ENCODE data around the gene RNF10. TPM values are rescaled to one million over a fixed set of nuclear protein-coding genes. Genes with fewer than 3 reads are reported as not detected.
A peak's percentile ranks its signal among the peaks of the same experiment; 100 is the strongest.
"Not testable (repeated sequence)": the region's sequence is repeated elsewhere in the genome, so short reads cannot be mapped to it uniquely, and the experiment has no call there.

Gene RNF10
- total and polyA plus RNA-seq, 10 of the 15 experiments (the other 5 are each of a cell fraction or from before 2014, with no cell fraction given), result 48.2 to 127 (median 64.5) TPM

DNA sequence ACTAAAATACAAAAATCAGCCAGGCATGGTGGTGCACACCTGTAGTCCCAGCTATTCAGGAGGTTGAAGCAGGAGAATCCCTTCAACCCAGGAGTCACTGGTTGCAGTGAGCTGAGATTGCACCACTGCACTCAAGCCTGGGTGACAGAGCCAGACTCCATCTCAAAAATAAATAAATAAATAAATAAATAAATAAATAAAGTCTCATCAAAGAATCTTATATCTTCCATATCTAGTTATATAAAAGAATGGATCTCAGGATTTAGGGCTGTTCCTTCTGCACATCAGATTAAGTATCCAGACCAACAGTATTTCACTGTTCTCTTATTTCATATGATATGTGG is 3.8 kb upstream of the RNF10 start:
- FAIRE-seq; RAD21 ChIA-PET (ENCODE audit: unreplicated experiment); H4K20me1 ChIP-seq (ENCODE audit: control insufficient read depth, insufficient read depth); POLR2A ChIA-PET; DNase-seq (ENCODE audit: low read depth, low spot score); H3K36me3 ChIP-seq (ENCODE audit: control insufficient read depth in 2 of 2, insufficient read depth in 2 of 2, low read length in 1 of 2); H3K4me3 ChIP-seq; ATAC-seq; H3K4me1 ChIP-seq (ENCODE audit: control insufficient read depth, insufficient read depth, low read length); BruUV-seq (replicated peaks); H3K9ac ChIP-seq (ENCODE audit: control insufficient read depth, insufficient read depth, low read length); H2AFZ ChIP-seq (ENCODE audit: control insufficient read depth, low read depth, low read length); H3K27ac ChIP-seq (ENCODE audit: control insufficient read depth, insufficient read depth); H3K9me3 ChIP-seq (replicated peaks; ENCODE audit: control insufficient read depth, insufficient read depth, low read length); in situ Hi-C loops (cut with MboI); intact Hi-C loops (cut with micrococcal nuclease; ENCODE audit: unreplicated experiment); H3K27me3 ChIP-seq (replicated peaks in 1 of 2; ENCODE audit: control insufficient read depth in 2 of 2, insufficient read depth in 2 of 2, low read length in 1 of 2): not testable (repeated sequence)
- Histone ChIP-seq H3K4me2 (ENCODE audit: control insufficient read depth, insufficient read depth) (peak overlapping the region; percentile 87), H3K79me2 (ENCODE audit: control insufficient read depth, insufficient read depth, low read length) (peaks cover 21% of the 10 kb centered on the region)
- SMC1A ChIA-PET (ENCODE audit: uncharacterized antibody, unreplicated experiment), result interaction anchor here (1.6 kb wide), 1 partner anchor 35 kb away, joined by 6 read pairs; the partner anchor contains the start of gene DYNLL1
- CTCF ChIA-PET, result interaction anchor here (0.6 to 1.9 kb wide), 3 partner anchors 33 to 119 kb away, joined by 3 to 5 read pairs (median 5); partner anchors contain the start of gene POP5

DNA sequence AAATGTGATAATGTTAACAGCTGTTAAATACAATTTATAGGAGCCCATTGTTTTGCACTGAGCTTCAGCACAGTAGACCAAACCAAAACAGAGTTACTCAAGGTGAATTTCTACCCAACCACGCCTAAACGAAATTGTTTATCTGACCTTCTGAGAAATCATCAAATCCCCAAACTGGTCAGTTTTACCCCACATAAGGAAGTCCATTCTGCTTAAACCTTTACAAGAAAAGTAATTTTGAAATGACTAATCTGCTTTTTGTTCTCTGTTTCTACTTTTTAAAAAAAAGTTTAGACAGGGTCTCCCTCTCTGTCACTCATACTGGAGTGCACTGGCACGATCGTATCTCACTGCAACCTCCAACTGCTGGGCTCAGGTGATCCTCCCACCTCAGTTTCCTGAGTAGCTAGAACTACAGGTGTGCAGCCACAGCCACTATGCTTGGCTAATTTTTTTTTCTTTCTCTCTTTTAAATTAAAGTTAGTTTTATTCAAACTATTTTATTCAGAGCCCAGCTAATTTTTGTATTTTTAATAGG is 1.4 kb upstream of the RNF10 start:
- peak overlapping the region; percentile 20; the same call in 1 of the 2 replicates for H2AFZ ChIP-seq (ENCODE audit: control insufficient read depth, low read depth, low read length)

More for the DNA sequence above, 1.4 kb upstream of the RNF10 start:
- Histone ChIP-seq H3K4me1 (ENCODE audit: control insufficient read depth, insufficient read depth, low read length) (peaks cover 15% of the 10 kb centered on the region), H3K27me3 (replicated peaks in 1 of 2; ENCODE audit: control insufficient read depth in 2 of 2, insufficient read depth in 2 of 2, low read length in 1 of 2) (no peaks in the 10 kb centered on the region), H4K20me1 (ENCODE audit: control insufficient read depth, insufficient read depth) (peaks cover 5% of the 10 kb centered on the region; the same call in 1 of the 2 replicates), H3K27ac (ENCODE audit: control insufficient read depth, insufficient read depth) (no peak overlapping the region), H3K36me3 (ENCODE audit: control insufficient read depth in 2 of 2, insufficient read depth in 2 of 2, low read length in 1 of 2) (0 out of 4 replicates have a peak, but pooled peaks cover 0 to 8% of the 10 kb centered on the region in 2 experiments), H3K79me2 (ENCODE audit: control insufficient read depth, insufficient read depth, low read length) (peaks cover 44% of the 10 kb centered on the region), H3K4me2 (ENCODE audit: control insufficient read depth, insufficient read depth) (no peak overlapping the region), H3K9ac (ENCODE audit: control insufficient read depth, insufficient read depth, low read length) (no peak overlapping the region), H3K9me3 (replicated peaks; ENCODE audit: control insufficient read depth, insufficient read depth, low read length) (no peaks in the 10 kb centered on the region), H3K4me3 (no peak overlapping the region)
- RAD21 ChIA-PET (ENCODE audit: unreplicated experiment), result no interaction called here
- ATAC-seq (no peak), FAIRE-seq (no peak), DNase-seq (ENCODE audit: low read depth, low spot score) (no peak)
- WGBS (ENCODE audit: insufficient coverage, insufficient replicate concordance, low lambda C conversion rate, missing lambda C conversion rate), result 3% methylated on average over 4 of the region's 4 CpGs
- no TSS peak for BruUV-seq (replicated peaks)
- SMC1A ChIA-PET (ENCODE audit: uncharacterized antibody, unreplicated experiment), result interaction anchor here (0.9 kb wide), 1 partner anchor 44 kb away, joined by 3 read pairs; no protein-coding TSS in a partner anchor
- CTCF ChIA-PET, result interaction anchor here (1.0 to 1.2 kb wide), 2 partner anchors 305 to 332 kb away, joined by 3 read pairs; partner anchors contain the start of gene RPLP0
- TF ChIP-seq, protein P1, sequence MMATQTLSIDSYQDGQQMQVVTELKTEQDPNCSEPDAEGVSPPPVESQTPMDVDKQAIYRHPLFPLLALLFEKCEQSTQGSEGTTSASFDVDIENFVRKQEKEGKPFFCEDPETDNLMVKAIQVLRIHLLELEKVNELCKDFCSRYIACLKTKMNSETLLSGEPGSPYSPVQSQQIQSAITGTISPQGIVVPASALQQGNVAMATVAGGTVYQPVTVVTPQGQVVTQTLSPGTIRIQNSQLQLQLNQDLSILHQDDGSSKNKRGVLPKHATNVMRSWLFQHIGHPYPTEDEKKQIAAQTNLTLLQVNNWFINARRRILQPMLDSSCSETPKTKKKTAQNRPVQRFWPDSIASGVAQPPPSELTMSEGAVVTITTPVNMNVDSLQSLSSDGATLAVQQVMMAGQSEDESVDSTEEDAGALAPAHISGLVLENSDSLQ (IDR thresholded peaks at IDR 0.05), result peak; percentile 93
- TF ChIP-seq ZNF384 (IDR thresholded peaks at IDR 0.05; ENCODE audit: borderline replicate concordance, low read depth, low read length) (0 out of 2 replicates have a peak, but pooled peaks have one; percentile 10), RUNX3 (IDR thresholded peaks at IDR 0.05; ENCODE audit: low read length) (0 out of 2 replicates have a peak, but pooled peaks have one; percentile 13), CHD4 (IDR thresholded peaks at IDR 0.05) (no peak)
- TF ChIP-seq, protein P2, sequence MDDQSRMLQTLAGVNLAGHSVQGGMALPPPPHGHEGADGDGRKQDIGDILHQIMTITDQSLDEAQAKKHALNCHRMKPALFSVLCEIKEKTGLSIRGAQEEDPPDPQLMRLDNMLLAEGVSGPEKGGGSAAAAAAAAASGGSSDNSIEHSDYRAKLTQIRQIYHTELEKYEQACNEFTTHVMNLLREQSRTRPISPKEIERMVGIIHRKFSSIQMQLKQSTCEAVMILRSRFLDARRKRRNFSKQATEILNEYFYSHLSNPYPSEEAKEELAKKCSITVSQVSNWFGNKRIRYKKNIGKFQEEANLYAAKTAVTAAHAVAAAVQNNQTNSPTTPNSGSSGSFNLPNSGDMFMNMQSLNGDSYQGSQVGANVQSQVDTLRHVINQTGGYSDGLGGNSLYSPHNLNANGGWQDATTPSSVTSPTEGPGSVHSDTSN (IDR thresholded peaks at IDR 0.05; ENCODE audit: insufficient replicate concordance, low read depth, low read length), result peak; percentile 49
- in situ Hi-C loops (cut with MboI) (no loop called here), intact Hi-C loops (cut with micrococcal nuclease; ENCODE audit: unreplicated experiment) (no loop called here)
- POLR2A ChIA-PET, result interaction anchor here (0.9 to 1.3 kb wide), 2 partner anchors 36 to 93 kb away, joined by 3 to 11 read pairs; partner anchors contain the start of gene DYNLL1

Measured in GM12878 (cell line).